ENCODE results near the gene ZNF467. TPM values are rescaled to one million over a fixed set of nuclear protein-coding genes. Genes with fewer than 3 reads are reported as not detected.

Gene ZNF467
- total RNA-seq, 1 experiment from 2014 or later = 18.1 TPM

DNA sequence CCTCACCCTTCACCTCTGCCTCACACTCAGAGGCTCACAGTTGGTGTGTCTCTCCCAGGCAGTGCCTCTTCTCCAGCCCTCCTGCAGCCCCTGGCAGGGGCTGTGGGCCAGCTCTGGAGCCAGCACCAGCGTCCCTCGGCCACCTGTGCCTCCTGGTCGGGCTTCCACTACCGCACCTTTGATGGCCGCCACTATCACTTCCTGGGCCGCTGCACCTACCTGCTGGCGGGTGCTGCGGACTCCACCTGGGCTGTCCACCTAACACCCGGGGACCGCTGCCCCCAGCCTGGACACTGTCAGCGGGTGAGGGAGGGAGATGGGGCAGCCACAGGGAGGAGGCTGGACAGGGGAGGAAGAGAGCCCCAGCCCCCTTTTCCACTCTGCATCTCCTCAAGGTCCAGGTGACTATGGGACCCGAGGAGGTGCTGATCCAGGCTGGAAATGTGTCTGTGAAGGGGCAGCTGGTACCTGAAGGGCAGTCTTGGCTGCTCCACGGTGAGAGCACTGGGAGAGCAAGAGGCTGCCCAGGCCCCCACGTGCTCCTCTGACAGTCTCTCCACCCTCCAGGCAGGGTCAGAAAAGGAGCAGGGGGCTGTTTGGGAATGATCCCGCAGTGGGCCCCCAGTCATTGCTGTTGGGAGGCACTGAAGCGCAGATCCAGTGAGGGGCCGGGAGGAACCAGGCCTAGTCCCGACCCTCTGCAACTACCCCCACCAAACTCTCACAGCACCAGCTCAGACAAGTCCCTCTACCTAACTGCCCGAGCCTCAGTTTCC lies 4.4 kb upstream of the ZNF467 start:
- Histone ChIP-seq H3K27ac (ENCODE audit: low read length) (no peak overlapping the region), H3K36me3 (ENCODE audit: control insufficient read depth, insufficient read depth, low read length) (no peaks in the 10 kb centered on the region; the same call in 1 of the 2 replicates), H3K4me1 (ENCODE audit: control insufficient read depth, insufficient read depth, low read length) (peaks cover 5% of the 10 kb centered on the region), H3K9me3 (ENCODE audit: control insufficient read depth, insufficient read depth, low read depth, low read length) (no peaks in the 10 kb centered on the region), H3K27me3 (ENCODE audit: control insufficient read depth, insufficient read depth, low read length) (no peaks in the 10 kb centered on the region), H3K4me3 (ENCODE audit: low read depth in 2 of 2, low read length in 2 of 2) (no peak overlapping the region)
- BruUV-seq (replicated peaks) = no TSS peak
- intact Hi-C loops (cut with micrococcal nuclease; ENCODE audit: unreplicated experiment) (no loop called here), in situ Hi-C loops (cut with HindIII; ENCODE audit: low pct_unique_long_range_greater_than_20kb, low sequenced_read_pairs) (no loop called here)
- no peak for ATAC-seq
- CTCF ChIA-PET = no interaction called here
- no peak for DNase-seq (ENCODE audit: low read depth, low spot score)
- TF ChIP-seq POLR2AphosphoS5 (IDR thresholded peaks at IDR 0.05; ENCODE audit: low read depth, low read length) (no peak), TCF7L2 (IDR thresholded peaks at IDR 0.05; ENCODE audit: low read depth, low read length) (no peak), SIN3A (IDR thresholded peaks at IDR 0.05; ENCODE audit: borderline replicate concordance, insufficient read depth, low read depth, low read length) (no peak)
- TF ChIP-seq, protein P1, sequence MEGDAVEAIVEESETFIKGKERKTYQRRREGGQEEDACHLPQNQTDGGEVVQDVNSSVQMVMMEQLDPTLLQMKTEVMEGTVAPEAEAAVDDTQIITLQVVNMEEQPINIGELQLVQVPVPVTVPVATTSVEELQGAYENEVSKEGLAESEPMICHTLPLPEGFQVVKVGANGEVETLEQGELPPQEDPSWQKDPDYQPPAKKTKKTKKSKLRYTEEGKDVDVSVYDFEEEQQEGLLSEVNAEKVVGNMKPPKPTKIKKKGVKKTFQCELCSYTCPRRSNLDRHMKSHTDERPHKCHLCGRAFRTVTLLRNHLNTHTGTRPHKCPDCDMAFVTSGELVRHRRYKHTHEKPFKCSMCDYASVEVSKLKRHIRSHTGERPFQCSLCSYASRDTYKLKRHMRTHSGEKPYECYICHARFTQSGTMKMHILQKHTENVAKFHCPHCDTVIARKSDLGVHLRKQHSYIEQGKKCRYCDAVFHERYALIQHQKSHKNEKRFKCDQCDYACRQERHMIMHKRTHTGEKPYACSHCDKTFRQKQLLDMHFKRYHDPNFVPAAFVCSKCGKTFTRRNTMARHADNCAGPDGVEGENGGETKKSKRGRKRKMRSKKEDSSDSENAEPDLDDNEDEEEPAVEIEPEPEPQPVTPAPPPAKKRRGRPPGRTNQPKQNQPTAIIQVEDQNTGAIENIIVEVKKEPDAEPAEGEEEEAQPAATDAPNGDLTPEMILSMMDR (IDR thresholded peaks at IDR 0.05) = no peak
- TF ChIP-seq, protein P2, sequence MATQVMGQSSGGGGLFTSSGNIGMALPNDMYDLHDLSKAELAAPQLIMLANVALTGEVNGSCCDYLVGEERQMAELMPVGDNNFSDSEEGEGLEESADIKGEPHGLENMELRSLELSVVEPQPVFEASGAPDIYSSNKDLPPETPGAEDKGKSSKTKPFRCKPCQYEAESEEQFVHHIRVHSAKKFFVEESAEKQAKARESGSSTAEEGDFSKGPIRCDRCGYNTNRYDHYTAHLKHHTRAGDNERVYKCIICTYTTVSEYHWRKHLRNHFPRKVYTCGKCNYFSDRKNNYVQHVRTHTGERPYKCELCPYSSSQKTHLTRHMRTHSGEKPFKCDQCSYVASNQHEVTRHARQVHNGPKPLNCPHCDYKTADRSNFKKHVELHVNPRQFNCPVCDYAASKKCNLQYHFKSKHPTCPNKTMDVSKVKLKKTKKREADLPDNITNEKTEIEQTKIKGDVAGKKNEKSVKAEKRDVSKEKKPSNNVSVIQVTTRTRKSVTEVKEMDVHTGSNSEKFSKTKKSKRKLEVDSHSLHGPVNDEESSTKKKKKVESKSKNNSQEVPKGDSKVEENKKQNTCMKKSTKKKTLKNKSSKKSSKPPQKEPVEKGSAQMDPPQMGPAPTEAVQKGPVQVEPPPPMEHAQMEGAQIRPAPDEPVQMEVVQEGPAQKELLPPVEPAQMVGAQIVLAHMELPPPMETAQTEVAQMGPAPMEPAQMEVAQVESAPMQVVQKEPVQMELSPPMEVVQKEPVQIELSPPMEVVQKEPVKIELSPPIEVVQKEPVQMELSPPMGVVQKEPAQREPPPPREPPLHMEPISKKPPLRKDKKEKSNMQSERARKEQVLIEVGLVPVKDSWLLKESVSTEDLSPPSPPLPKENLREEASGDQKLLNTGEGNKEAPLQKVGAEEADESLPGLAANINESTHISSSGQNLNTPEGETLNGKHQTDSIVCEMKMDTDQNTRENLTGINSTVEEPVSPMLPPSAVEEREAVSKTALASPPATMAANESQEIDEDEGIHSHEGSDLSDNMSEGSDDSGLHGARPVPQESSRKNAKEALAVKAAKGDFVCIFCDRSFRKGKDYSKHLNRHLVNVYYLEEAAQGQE (IDR thresholded peaks at IDR 0.05; ENCODE audit: insufficient read depth in 1 of 2, low read depth in 2 of 2, low read length in 1 of 2) = no peak
- POLR2A ChIA-PET = no interaction called here

DNA sequence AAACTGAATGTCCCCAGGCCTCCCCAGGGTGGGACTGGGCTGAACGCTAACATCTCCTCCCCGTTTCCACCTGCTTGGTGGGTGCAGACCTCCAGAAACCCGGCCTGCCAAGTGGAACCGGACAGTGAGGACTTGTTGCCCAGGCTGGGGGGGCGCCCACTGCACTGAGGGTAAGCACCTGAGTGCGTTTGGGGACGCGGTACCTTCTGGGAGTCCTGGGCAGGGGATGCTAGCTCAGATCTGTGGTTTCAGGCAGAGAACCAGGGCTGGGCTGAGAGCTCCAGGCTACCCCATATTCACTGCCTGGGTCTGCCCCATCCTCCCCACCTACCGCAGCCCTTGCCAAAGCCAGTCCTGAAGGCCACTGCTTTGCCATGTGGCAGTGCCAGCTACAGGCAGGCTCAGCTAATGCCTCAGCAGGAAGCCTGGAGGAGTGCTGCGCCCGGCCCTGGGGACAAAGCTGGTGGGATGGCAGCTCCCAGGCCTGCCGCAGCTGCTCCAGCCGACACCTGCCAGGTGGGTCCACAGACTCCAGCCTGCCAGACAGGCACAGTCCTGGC lies 3.5 kb upstream of the ZNF467 start:
- no TSS peak for BruUV-seq (replicated peaks)
- Histone ChIP-seq H3K27ac (ENCODE audit: low read length) (no peak overlapping the region), H3K4me3 (ENCODE audit: low read depth in 2 of 2, low read length in 2 of 2) (no peak overlapping the region), H3K36me3 (ENCODE audit: control insufficient read depth, insufficient read depth, low read length) (no peaks in the 10 kb centered on the region; the same call in 1 of the 2 replicates), H3K4me1 (ENCODE audit: control insufficient read depth, insufficient read depth, low read length) (peaks cover 5% of the 10 kb centered on the region), H3K9me3 (ENCODE audit: control insufficient read depth, insufficient read depth, low read depth, low read length) (no peaks in the 10 kb centered on the region), H3K27me3 (ENCODE audit: control insufficient read depth, insufficient read depth, low read length) (no peaks in the 10 kb centered on the region)
- ATAC-seq (peak; percentile 19), DNase-seq (ENCODE audit: low read depth, low spot score) (no peak)
- in situ Hi-C loops (cut with HindIII; ENCODE audit: low pct_unique_long_range_greater_than_20kb, low sequenced_read_pairs) (no loop called here), intact Hi-C loops (cut with micrococcal nuclease; ENCODE audit: unreplicated experiment) (no loop called here)
- CTCF ChIA-PET = no interaction called here
- TF ChIP-seq, protein P1 (IDR thresholded peaks at IDR 0.05) = no peak
- TF ChIP-seq SIN3A (IDR thresholded peaks at IDR 0.05; ENCODE audit: borderline replicate concordance, insufficient read depth, low read depth, low read length) (no peak), POLR2AphosphoS5 (IDR thresholded peaks at IDR 0.05; ENCODE audit: low read depth, low read length) (no peak), TCF7L2 (IDR thresholded peaks at IDR 0.05; ENCODE audit: low read depth, low read length) (no peak)
- TF ChIP-seq, protein P2 (IDR thresholded peaks at IDR 0.05; ENCODE audit: insufficient read depth in 1 of 2, low read depth in 2 of 2, low read length in 1 of 2) = no peak
- POLR2A ChIA-PET = no interaction called here

Measured in Panc1 (cell line).